COLO668 (cell line): ENCODE data around the gene CLEC16A.

ENCODE experiments used
- DNase-seq: peaks from one replicate; lab custom pipeline; 2025; ENCODE audit not compliant: unreplicated experiment; lab: John Stamatoyannopoulos, UW

Gene CLEC16A, protein sequence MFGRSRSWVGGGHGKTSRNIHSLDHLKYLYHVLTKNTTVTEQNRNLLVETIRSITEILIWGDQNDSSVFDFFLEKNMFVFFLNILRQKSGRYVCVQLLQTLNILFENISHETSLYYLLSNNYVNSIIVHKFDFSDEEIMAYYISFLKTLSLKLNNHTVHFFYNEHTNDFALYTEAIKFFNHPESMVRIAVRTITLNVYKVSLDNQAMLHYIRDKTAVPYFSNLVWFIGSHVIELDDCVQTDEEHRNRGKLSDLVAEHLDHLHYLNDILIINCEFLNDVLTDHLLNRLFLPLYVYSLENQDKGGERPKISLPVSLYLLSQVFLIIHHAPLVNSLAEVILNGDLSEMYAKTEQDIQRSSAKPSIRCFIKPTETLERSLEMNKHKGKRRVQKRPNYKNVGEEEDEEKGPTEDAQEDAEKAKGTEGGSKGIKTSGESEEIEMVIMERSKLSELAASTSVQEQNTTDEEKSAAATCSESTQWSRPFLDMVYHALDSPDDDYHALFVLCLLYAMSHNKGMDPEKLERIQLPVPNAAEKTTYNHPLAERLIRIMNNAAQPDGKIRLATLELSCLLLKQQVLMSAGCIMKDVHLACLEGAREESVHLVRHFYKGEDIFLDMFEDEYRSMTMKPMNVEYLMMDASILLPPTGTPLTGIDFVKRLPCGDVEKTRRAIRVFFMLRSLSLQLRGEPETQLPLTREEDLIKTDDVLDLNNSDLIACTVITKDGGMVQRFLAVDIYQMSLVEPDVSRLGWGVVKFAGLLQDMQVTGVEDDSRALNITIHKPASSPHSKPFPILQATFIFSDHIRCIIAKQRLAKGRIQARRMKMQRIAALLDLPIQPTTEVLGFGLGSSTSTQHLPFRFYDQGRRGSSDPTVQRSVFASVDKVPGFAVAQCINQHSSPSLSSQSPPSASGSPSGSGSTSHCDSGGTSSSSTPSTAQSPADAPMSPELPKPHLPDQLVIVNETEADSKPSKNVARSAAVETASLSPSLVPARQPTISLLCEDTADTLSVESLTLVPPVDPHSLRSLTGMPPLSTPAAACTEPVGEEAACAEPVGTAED

DNA sequence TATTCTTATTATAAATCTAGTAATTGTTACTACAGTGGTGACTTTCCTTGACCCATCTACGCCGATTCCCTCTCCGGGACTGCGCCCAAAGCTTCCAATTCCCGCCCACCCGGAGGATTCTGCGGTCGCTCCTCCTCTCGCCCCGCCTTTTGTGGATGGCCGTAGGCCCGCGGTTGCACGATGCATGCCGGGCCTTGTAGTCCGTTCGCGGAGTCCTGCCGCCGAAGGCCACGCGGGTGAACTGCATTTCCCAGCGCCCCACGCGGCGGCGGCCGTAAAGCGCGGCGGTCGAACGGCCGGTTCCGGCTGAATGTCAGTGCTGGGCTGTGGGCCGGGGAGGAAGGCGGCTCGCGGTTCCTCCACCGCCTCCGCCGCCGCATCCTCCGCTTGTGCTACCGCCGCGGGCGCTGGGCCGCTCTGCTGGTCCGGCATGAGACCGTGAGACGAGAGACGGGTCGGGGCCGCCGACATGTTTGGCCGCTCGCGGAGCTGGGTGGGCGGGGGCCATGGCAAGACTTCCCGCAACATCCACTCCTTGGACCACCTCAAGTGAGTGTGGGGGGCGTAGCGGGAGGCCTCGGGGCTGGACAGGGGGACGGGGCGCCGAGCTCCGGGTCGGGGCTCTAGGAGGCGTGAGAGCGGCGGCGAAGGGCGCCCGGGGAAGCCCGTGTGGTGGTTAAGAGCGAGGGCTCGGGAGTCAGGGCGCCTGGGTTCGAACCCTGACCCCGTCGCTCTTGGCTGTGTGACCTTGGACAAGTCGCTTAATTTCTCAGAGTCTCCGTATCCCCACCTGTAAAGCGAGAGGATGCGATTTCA lies at the start of gene CLEC16A:
TSS of gene CLEC16A (plus strand) at position 316 of the 816 bp plus-strand sequence. CDS start at position 470, 154 bp downstream.
- DNase-seq: peak; percentile 97

DNA sequence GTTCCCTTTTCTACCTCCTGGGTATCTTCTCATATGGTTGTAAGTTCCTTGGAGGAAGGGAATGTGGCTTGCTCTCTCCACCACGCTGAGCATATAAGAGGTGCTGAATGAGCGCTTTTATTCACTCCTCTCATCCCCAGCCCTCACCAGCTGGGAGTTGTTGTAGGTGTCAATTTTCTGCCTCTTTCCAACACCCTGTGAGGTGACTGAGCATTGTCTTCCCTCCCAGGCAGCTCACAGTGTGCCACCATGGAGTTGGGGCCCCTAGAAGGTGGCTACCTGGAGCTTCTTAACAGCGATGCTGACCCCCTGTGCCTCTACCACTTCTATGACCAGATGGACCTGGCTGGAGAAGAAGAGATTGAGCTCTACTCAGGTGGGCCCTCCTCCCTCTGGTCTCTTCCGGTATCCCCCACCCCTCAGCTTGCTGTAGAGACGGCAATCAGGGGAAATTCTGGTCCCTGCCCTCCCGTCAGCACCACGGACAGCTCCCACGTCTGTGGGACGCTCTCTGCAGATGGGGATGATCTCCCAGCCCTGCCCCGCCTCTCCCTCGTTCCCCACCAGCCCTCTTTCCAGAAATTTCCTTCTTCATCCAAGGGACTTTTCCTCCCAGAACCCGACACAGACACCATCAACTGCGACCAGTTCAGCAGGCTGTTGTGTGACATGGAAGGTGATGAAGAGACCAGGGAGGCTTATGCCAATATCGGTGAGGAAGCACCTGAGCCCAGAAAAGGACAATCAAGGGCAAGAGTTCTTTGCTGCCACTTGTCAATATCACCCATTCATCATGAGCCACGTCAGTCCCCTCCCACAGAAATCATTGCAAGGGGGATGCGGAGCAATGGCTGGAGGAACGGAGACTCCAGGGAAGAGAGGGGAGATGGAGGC lies 49.1 kb upstream of the CLEC16A start:
- DNase-seq: no peak

DNA sequence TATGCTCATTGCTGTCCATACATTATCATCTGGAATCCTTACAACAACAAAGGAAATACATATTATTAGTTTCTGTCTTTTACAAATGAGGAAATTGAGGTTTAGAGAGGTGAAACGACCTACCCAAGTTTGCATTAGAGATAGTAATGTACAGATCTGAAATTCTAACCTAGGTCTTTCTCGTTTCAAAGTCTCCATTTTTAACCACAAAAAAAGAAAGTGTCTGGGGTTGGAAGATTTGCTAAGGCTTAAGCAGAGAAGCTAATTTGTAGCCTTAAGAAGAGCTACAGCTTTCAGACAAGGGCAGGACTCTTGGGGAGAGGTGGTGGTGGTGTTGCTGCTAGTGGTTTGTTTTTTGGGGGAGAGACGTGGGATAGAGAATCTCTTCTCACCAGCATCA lies 48.2 kb upstream of the CLEC16A start:
- DNase-seq: no peak

DNA sequence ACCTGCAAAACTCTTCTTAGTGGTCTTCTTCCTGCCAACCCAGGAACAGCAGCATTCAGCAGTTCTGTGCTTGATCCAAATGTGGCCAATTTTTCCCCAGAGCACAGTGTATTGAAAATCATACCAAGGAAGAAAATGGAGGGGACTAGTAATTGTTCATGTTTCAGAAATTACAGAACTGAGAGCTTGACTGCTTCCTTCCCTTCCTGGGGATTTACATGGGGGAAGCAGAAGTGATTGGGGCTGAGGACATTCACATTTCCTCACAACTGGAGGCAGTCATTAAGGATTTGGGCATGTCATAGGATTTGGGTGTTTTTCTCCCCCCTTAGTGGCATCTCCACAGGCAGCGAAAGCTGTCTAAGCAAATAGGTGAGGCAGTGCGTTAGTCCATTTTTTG lies 47.6 kb upstream of the CLEC16A start:
- DNase-seq: no peak

DNA sequence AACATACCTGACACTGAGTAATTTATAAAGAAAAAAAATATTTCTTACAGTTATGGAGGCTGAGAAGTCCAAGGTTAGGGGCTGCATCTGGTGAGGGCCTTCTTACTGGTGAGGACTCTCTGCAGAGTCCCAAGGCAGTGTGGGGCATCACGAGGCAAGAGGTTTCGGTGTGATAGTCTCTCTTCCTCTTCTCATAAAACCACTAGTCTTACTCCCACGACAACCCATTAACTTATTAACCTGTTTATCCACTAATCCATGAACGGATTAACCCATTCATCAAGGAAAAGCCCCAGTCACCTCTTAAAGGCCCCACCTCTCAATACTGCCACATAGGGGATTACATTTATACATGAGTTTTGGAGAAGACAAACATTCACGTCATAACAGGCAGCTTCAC lies 47.2 kb upstream of the CLEC16A start:
- no peak for DNase-seq

DNA sequence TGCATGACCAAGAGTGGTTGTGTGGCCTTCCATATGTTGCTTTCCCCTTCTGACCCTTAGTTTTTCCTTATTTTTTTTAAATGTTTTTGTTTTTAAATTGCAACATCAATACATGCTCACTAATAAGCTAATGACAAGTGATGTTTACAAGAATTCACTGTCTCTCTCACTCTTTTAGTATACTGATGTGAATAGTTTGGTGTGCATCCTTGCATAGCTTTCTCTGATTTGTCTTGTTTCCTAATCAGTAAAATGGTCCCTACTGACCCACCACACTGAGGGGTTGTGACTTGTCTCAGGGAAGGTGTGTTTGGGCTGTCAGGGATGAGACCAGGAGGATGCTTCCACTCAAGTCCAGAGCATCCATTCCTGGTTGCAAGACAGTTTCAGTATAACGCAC lies 41.4 kb upstream of the CLEC16A start:
- no peak for DNase-seq

DNA sequence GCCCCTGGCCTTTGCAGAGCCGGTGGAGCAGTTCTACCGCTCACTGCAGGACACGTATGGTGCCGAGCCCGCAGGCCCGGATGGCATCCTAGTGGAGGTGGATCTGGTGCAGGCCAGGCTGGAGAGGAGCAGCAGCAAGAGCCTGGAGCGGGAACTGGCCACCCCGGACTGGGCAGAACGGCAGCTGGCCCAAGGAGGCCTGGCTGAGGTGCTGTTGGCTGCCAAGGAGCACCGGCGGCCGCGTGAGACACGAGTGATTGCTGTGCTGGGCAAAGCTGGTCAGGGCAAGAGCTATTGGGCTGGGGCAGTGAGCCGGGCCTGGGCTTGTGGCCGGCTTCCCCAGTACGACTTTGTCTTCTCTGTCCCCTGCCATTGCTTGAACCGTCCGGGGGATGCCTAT lies 37.9 kb upstream of the CLEC16A start:
- no peak for DNase-seq

DNA sequence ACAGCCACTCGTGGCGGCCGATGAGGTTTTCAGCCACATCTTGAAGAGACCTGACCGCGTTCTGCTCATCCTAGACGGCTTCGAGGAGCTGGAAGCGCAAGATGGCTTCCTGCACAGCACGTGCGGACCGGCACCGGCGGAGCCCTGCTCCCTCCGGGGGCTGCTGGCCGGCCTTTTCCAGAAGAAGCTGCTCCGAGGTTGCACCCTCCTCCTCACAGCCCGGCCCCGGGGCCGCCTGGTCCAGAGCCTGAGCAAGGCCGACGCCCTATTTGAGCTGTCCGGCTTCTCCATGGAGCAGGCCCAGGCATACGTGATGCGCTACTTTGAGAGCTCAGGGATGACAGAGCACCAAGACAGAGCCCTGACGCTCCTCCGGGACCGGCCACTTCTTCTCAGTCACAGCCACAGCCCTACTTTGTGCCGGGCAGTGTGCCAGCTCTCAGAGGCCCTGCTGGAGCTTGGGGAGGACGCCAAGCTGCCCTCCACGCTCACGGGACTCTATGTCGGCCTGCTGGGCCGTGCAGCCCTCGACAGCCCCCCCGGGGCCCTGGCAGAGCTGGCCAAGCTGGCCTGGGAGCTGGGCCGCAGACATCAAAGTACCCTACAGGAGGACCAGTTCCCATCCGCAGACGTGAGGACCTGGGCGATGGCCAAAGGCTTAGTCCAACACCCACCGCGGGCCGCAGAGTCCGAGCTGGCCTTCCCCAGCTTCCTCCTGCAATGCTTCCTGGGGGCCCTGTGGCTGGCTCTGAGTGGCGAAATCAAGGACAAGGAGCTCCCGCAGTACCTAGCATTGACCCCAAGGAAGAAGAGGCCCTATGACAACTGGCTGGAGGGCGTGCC lies 37.2 kb upstream of the CLEC16A start:
- DNase-seq: no peak

DNA sequence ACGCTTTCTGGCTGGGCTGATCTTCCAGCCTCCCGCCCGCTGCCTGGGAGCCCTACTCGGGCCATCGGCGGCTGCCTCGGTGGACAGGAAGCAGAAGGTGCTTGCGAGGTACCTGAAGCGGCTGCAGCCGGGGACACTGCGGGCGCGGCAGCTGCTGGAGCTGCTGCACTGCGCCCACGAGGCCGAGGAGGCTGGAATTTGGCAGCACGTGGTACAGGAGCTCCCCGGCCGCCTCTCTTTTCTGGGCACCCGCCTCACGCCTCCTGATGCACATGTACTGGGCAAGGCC lies 36.7 kb upstream of the CLEC16A start:
- DNase-seq: no peak

DNA sequence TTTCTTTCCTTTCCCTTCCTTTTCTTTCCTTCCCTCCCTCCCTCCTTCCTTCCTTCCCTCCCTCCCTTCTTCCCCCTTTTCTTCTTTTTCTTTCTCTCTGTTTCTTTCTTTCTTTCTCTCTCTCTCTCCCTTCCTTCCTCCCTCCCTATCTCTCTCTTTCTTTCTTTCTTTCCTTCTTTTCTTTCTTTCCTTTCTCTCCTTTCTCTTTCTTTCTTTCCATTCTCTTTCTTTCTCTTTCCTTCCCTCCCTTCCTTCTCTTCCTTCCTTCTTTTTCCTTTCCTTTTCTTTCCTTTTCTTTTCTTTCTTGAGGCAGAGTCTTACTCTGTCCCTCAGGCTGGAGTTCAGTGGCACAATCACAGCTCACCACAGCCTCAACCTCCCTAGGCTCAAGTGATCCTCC lies 33.1 kb upstream of the CLEC16A start:
- no peak for DNase-seq

DNA sequence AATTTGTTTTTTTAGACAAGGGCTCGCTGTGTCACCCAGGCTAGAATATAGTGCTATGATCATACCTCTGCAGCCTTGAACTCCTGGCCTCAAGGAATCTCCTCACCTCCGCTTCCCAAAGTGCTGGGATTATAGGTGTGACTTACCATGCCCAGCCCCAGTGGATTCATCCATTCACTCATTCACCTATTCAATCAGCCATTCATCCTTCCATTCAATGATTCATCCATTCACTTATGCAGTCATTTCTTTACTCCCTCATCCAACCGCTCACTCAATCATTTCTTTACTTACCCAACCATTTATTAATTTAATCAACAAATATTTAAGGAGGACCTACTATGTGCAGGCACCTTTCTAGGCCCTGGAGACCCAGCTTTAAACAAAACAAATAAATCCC lies 27.8 kb upstream of the CLEC16A start:
- no peak for DNase-seq

DNA sequence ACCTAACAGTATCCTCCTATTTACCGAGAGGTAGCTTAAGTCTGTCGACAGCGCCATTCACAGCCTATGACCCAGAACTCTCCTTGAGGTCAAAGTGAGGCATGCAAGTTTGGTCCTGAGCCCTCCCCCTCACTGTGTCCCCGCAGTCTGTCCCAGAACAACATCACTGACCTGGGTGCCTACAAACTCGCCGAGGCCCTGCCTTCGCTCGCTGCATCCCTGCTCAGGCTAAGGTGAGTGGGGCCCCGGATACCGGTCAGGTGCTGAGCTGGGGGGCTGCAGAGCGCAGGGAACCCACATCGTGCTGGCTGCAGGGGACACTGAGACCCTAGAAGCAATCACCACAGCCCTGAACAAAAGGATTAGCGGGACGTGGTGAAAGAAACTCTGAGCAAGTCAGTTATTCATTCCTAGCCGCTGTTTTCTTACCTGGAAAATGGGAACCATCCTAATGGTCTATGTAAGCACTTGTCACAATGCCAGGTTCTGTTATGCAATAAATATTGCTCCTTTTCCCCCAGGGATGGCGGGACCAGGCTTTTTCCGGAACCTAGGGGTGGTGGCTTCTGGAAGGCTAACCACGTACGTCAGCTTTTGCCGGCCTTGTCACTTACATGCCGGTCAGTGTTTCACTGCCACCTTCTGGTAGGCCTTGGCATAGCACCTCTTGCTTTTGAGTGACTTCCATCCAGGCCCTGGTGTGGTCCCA lies 25.9 kb upstream of the CLEC16A start:
- peak; percentile 87 for DNase-seq

DNA sequence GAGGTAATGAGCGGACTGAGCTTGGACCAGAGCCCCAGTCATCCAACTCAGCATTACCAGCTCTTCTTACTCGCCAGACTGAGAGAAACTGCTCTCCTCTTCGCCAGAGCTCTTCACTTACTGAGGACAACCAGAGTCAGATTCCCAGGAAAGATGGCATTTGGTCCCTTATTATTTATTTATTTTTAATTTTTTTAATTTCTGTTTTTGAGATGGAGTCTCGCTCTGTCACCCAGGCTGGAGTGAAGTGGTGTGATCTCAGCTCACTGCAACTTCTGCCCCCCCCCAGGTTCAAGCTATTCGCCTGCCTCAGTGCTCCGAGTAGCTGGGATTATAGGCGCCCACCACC lies 25.4 kb upstream of the CLEC16A start:
- DNase-seq: no peak

DNA sequence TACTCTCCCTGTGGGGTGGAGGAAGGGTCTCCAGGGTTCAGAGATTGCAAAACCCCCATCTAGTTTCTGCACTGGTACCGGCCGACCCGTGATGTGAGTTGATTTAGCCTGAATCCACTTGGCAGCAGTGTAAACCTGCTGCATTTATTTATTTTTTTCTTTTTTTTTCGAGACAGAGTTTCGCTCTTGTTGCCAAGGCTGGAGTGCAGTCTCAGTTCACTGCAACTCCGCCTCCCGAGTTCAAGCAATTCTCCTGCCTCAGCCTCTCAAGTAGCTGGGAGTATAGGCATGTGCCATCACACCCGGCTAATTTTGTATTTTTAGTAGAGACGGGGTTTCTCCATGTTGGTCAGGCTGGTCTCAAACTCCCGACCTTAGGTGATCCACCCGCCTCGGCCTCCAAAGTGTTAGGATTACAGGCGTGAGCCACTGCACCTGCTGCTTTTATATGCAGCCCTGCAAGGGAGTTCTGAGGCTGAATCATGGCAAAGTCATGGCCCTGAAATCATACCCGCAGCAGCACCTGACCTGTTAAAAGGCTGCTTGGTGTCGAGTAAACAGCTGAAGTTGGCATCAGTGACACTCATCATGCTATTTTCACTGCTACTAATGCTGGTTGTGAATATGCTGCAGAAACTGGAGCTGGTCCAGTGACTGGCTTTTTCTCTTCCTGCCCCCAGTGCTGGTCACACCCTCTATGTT lies 23.5 kb upstream of the CLEC16A start:
- no peak for DNase-seq

DNA sequence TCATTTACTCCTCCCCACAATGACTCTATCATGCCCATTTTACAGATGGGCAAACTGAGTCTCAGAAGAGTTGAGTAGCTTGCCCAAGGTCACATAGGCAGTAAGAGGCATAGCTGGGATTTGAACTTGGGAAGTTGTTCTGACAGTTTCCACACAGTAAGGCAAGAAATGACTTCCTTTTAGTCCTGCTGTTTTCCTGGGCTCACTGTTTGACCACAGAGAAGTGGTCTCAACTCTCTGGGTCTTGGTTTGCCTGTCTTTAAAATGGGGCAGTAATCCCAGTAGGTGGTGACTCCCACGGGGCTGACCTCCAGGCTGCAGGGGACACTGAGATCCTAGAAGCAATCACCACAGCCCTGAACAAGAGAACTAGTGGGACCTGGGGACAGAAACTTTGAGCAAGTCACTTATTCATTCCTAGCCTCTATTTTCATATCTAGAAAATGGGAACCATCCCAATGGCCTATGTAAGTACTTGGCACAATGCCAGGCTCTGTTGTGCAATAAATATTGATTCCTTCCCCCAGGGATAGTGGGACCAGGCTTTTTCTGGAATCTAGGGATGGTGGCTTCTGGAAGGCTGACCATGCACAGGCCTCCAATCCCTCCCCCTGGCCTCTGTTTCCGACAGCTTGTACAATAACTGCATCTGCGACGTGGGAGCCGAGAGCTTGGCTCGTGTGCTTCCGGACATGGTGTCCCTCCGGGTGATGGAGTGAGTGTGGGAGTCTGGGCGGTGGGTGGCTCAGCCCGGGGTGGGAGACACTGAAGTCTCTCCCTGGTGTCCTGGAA lies 22.6 kb upstream of the CLEC16A start:
- DNase-seq: no peak

DNA sequence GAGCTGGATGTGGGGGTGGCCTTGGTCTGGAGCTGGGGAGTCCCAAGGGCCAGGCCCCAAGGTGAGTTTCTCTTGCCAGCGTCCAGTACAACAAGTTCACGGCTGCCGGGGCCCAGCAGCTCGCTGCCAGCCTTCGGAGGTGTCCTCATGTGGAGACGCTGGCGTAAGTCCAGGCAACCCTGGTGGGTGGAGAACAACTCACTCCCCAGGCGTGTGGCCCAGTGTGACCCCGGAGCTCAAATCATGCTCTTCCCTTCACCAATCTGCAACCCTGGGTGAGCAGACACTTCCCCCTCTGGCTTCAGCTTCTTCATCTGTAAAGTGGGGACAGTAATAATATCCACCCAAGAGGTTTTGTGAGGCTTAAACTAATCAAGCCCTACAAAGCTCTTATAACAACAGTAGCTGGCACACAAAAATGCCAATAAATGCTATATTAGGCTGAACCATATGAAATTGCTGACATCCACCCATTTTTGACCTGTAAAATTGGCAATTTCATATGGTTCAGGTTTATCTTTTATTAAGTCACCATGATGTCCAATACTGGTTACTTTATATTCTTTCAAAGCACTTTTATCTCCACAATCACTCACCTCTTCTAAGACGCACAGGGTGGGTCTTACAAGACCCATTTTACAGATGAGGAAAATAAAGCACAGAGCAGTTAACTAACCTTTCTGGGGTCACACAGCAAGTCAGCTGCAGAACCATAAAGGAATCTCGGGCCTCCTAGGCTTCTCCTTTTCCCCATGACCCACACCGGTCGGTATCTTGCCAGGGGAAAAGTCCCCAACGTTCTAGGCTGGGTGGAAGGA lies 21.8 kb upstream of the CLEC16A start:
- no peak for DNase-seq
